HG03354 (cell line): ENCODE data around the gene SRPK1.
"Not testable (repeated sequence)": the region's sequence is repeated elsewhere in the genome, so short reads cannot be mapped to it uniquely, and the experiment has no call there.

ENCODE experiments used
- ATAC-seq: cut with Tn5 transposase; IDR thresholded peaks from one replicate; pipeline ENCODE4 v1.9.1; 2021; ENCODE audit warnings: mild to moderate bottlenecking; ENCODE audit not compliant: unreplicated experiment, poor library complexity, severe bottlenecking

The SRPK1 gene

GRCh38 chr6:35933844-35934243 lies 12.9 kb upstream of the SRPK1 start:
- no peak for ATAC-seq

GRCh38 chr6:35931873-35932272 lies 11.0 kb upstream of the SRPK1 start:
- ATAC-seq: not testable (repeated sequence)

- no peak for ATAC-seq
Observed at GRCh38 chr6:35931120-35931561, 10.2 kb upstream of the SRPK1 start.

GRCh38 chr6:35929601-35930000 lies 8.7 kb upstream of the SRPK1 start:
- ATAC-seq: no peak

GRCh38 chr6:35926509-35927215 lies 5.8 kb upstream of the SRPK1 start:
- no peak for ATAC-seq

- ATAC-seq: no peak
Observed at GRCh38 chr6:35925961-35926360, 5.1 kb upstream of the SRPK1 start.

GRCh38 chr6:35924146-35924545 lies 3.2 kb upstream of the SRPK1 start:
- ATAC-seq: no peak

- no peak for ATAC-seq
Observed at GRCh38 chr6:35922139-35922554, 1.2 kb upstream of the SRPK1 start.

GRCh38 chr6:35919827-35920751 lies 809 bp downstream of the SRPK1 start:
- ATAC-seq: peak; percentile 37

GRCh38 chr6:35919085-35919826 lies 1.6 kb downstream of the SRPK1 start:
- peak; percentile 14 for ATAC-seq

- ATAC-seq: not testable (repeated sequence)
Observed at GRCh38 chr6:35916893-35917292, 4.0 kb downstream of the SRPK1 start.

GRCh38 chr6:35916056-35916455 lies 4.8 kb downstream of the SRPK1 start:
- ATAC-seq: no peak

- no peak for ATAC-seq
Observed at GRCh38 chr6:35914536-35914935, 6.4 kb downstream of the SRPK1 start.

- no peak for ATAC-seq
Observed at GRCh38 chr6:35911871-35912653, 8.8 kb downstream of the SRPK1 start.

- not testable (repeated sequence) for ATAC-seq
Observed at GRCh38 chr6:35909571-35909970, 11.3 kb downstream of the SRPK1 start.

- not testable (repeated sequence) for ATAC-seq
Observed at GRCh38 chr6:35908753-35909401, 12.0 kb downstream of the SRPK1 start.

- ATAC-seq: no peak
Observed at GRCh38 chr6:35907750-35908149, 13.1 kb downstream of the SRPK1 start.

GRCh38 chr6:35906499-35906846 lies 14.4 kb downstream of the SRPK1 start:
- no peak for ATAC-seq
